ENCODE data around the gene CHRM3. TPM values are rescaled to one million over a fixed set of nuclear protein-coding genes. Genes with fewer than 3 reads are reported as not detected.

Gene CHRM3
- total RNA-seq, 1 experiment from 2014 or later: 0.13 TPM

DNA sequence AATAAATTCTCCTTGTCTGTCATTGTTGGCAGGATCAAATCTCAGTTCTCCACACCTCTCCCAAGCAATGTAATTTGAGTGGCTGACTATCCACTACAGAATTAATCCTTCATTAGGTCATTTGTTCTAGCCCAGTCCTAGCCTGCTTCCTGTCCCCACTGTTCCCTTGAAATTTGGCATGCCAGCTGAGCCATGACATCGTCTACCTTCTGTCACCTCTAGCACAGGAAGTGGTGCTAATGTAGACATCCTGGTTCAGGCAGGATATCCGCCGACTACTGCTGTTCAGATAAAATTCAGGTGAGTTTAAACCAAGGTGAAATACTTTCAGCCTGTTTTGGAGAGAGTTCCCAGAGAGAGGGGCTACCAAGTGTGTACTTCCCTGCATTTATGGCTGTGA, 5.9 kb downstream of the CHRM3 start:
- H3K4me3 ChIP-seq (ENCODE audit: low read depth in 2 of 2, low read length in 2 of 2): no peak overlapping the region
- CTCF ChIA-PET: no interaction called here
- H3K4me1 ChIP-seq (ENCODE audit: control insufficient read depth, insufficient read depth, low read length): peaks cover 7% of the 10 kb centered on the region; the same call in 1 of the 2 replicates
- no peak for DNase-seq (ENCODE audit: low read depth, low spot score)
- H3K27ac ChIP-seq (ENCODE audit: low read length): no peak overlapping the region
- no peak for ATAC-seq
- no TSS peak for BruUV-seq (replicated peaks)
- peaks cover 19% of the 10 kb centered on the region for H3K27me3 ChIP-seq (ENCODE audit: control insufficient read depth, insufficient read depth, low read length)
- no peaks in the 10 kb centered on the region for H3K9me3 ChIP-seq (ENCODE audit: control insufficient read depth, insufficient read depth, low read depth, low read length)
- intact Hi-C loops (cut with micrococcal nuclease; ENCODE audit: unreplicated experiment): no loop called here
- no peaks in the 10 kb centered on the region for H3K36me3 ChIP-seq (ENCODE audit: control insufficient read depth, insufficient read depth, low read length)
- POLR2A ChIA-PET: no interaction called here
- in situ Hi-C loops (cut with HindIII; ENCODE audit: low pct_unique_long_range_greater_than_20kb, low sequenced_read_pairs): no loop called here
- no peak for TF ChIP-seq SIN3A (IDR thresholded peaks at IDR 0.05; ENCODE audit: borderline replicate concordance, insufficient read depth, low read depth, low read length)
- TF ChIP-seq, protein P1, sequence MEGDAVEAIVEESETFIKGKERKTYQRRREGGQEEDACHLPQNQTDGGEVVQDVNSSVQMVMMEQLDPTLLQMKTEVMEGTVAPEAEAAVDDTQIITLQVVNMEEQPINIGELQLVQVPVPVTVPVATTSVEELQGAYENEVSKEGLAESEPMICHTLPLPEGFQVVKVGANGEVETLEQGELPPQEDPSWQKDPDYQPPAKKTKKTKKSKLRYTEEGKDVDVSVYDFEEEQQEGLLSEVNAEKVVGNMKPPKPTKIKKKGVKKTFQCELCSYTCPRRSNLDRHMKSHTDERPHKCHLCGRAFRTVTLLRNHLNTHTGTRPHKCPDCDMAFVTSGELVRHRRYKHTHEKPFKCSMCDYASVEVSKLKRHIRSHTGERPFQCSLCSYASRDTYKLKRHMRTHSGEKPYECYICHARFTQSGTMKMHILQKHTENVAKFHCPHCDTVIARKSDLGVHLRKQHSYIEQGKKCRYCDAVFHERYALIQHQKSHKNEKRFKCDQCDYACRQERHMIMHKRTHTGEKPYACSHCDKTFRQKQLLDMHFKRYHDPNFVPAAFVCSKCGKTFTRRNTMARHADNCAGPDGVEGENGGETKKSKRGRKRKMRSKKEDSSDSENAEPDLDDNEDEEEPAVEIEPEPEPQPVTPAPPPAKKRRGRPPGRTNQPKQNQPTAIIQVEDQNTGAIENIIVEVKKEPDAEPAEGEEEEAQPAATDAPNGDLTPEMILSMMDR (IDR thresholded peaks at IDR 0.05): no peak
- no peak for TF ChIP-seq TCF7L2 (IDR thresholded peaks at IDR 0.05; ENCODE audit: low read depth, low read length)
- no peak for TF ChIP-seq POLR2AphosphoS5 (IDR thresholded peaks at IDR 0.05; ENCODE audit: low read depth, low read length)
- TF ChIP-seq, protein P2, sequence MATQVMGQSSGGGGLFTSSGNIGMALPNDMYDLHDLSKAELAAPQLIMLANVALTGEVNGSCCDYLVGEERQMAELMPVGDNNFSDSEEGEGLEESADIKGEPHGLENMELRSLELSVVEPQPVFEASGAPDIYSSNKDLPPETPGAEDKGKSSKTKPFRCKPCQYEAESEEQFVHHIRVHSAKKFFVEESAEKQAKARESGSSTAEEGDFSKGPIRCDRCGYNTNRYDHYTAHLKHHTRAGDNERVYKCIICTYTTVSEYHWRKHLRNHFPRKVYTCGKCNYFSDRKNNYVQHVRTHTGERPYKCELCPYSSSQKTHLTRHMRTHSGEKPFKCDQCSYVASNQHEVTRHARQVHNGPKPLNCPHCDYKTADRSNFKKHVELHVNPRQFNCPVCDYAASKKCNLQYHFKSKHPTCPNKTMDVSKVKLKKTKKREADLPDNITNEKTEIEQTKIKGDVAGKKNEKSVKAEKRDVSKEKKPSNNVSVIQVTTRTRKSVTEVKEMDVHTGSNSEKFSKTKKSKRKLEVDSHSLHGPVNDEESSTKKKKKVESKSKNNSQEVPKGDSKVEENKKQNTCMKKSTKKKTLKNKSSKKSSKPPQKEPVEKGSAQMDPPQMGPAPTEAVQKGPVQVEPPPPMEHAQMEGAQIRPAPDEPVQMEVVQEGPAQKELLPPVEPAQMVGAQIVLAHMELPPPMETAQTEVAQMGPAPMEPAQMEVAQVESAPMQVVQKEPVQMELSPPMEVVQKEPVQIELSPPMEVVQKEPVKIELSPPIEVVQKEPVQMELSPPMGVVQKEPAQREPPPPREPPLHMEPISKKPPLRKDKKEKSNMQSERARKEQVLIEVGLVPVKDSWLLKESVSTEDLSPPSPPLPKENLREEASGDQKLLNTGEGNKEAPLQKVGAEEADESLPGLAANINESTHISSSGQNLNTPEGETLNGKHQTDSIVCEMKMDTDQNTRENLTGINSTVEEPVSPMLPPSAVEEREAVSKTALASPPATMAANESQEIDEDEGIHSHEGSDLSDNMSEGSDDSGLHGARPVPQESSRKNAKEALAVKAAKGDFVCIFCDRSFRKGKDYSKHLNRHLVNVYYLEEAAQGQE (IDR thresholded peaks at IDR 0.05; ENCODE audit: insufficient read depth in 1 of 2, low read depth in 2 of 2, low read length in 1 of 2): no peak

DNA sequence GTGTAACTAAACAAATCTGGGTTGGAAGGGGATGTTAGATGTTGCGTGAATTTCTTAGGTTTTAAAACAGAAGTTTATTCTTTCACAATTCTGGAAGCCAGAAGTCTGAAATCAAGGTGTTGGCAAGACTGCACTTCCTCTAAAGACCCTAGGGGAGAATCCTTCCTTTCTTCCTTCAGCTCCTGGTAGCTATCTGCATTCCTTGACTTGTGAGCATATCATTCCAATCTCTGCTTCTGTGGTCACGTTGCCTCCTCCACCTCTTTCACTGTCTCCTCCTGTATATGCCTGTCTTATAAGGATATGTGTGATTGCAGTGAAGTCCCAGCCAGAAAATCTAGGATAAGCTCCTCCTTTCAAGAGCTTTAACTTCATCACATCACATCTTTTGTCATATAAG, 7.7 kb downstream of the CHRM3 start:
- ATAC-seq: no peak
- no peaks in the 10 kb centered on the region for H3K36me3 ChIP-seq (ENCODE audit: control insufficient read depth, insufficient read depth, low read length)

More for the DNA sequence above, 7.7 kb downstream of the CHRM3 start:
- Histone ChIP-seq H3K9me3 (ENCODE audit: control insufficient read depth, insufficient read depth, low read depth, low read length) (no peaks in the 10 kb centered on the region), H3K27ac (ENCODE audit: low read length) (no peak overlapping the region), H3K27me3 (ENCODE audit: control insufficient read depth, insufficient read depth, low read length) (peaks cover 4% of the 10 kb centered on the region), H3K4me3 (ENCODE audit: low read depth in 2 of 2, low read length in 2 of 2) (no peak overlapping the region), H3K4me1 (ENCODE audit: control insufficient read depth, insufficient read depth, low read length) (no peaks in the 10 kb centered on the region)
- no TSS peak for BruUV-seq (replicated peaks)
- CTCF ChIA-PET: no interaction called here
- POLR2A ChIA-PET: no interaction called here
- in situ Hi-C loops (cut with HindIII; ENCODE audit: low pct_unique_long_range_greater_than_20kb, low sequenced_read_pairs) (no loop called here), intact Hi-C loops (cut with micrococcal nuclease; ENCODE audit: unreplicated experiment) (no loop called here)
- TF ChIP-seq POLR2AphosphoS5 (IDR thresholded peaks at IDR 0.05; ENCODE audit: low read depth, low read length): no peak
- TF ChIP-seq SIN3A (IDR thresholded peaks at IDR 0.05; ENCODE audit: borderline replicate concordance, insufficient read depth, low read depth, low read length): no peak
- TF ChIP-seq TCF7L2 (IDR thresholded peaks at IDR 0.05; ENCODE audit: low read depth, low read length): no peak
- TF ChIP-seq, protein P2 (IDR thresholded peaks at IDR 0.05; ENCODE audit: insufficient read depth in 1 of 2, low read depth in 2 of 2, low read length in 1 of 2): no peak
- no peak for DNase-seq (ENCODE audit: low read depth, low spot score)
